Measurements from ENCODE around the gene AIRE.

Gene AIRE

GRCh38 chr21:44314561-44314960, 28.9 kb downstream of the AIRE start:
- DNase-seq (ENCODE audit: low spot score) = no peak
- TF ChIP-seq CTCF (IDR thresholded peaks at IDR 0.05; ENCODE audit: borderline replicate concordance, control extremely low read depth, extremely low read depth, insufficient read depth, missing control alignments) = no peak
- in situ Hi-C loops (cut with MboI; ENCODE audit: low sequenced_read_pairs, unreplicated experiment) = no loop called here

DNA sequence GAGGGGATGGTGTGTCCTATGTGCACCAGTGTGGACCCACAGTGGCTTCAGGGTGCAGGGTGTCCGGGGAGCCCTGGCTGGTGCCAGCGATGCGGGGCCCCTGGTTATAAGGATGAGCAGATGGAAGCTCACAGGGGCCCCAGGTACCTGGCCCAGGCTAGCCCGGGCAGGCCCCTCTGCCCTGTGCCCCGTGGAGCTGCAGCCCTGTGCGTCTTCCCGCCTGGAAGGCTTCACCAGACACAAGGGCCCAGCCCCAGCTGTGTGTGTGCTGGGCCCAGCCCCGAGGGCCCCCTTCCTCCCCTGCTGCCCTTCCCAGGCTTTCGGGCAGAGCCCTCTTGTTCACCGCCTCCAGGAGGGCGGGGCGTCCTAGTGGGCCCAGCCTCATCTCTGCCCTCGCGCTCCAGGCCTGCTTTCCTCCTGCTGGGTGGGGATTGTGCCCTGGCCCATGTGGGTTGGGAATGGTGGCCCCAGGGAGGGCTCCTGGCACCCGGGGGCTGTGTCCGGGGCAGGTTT, 30.1 kb downstream of the AIRE start:
- in situ Hi-C loops (cut with MboI; ENCODE audit: low sequenced_read_pairs, unreplicated experiment) = no loop called here
- no peak for DNase-seq (ENCODE audit: low spot score)
- no peak for TF ChIP-seq CTCF (IDR thresholded peaks at IDR 0.05; ENCODE audit: borderline replicate concordance, control extremely low read depth, extremely low read depth, insufficient read depth, missing control alignments)

- DNase-seq (ENCODE audit: low spot score) = no peak
- no peak for TF ChIP-seq CTCF (IDR thresholded peaks at IDR 0.05; ENCODE audit: borderline replicate concordance, control extremely low read depth, extremely low read depth, insufficient read depth, missing control alignments)
- in situ Hi-C loops (cut with MboI; ENCODE audit: low sequenced_read_pairs, unreplicated experiment) = no loop called here
These were observed 30.7 kb downstream of the AIRE start for GRCh38 chr21:44316277-44316900.

GRCh38 chr21:44317241-44317782, 31.6 kb downstream of the AIRE start:
- DNase-seq (ENCODE audit: low spot score) = no peak
- in situ Hi-C loops (cut with MboI; ENCODE audit: low sequenced_read_pairs, unreplicated experiment) = no loop called here
- no peak for TF ChIP-seq CTCF (IDR thresholded peaks at IDR 0.05; ENCODE audit: borderline replicate concordance, control extremely low read depth, extremely low read depth, insufficient read depth, missing control alignments)

- no peak for DNase-seq (ENCODE audit: low spot score)
- TF ChIP-seq CTCF (IDR thresholded peaks at IDR 0.05; ENCODE audit: borderline replicate concordance, control extremely low read depth, extremely low read depth, insufficient read depth, missing control alignments) = no peak
- in situ Hi-C loops (cut with MboI; ENCODE audit: low sequenced_read_pairs, unreplicated experiment) = no loop called here
These were observed 32.2 kb downstream of the AIRE start for GRCh38 chr21:44317871-44318270.

GRCh38 chr21:44318489-44319285, 33.0 kb downstream of the AIRE start:
- in situ Hi-C loops (cut with MboI; ENCODE audit: low sequenced_read_pairs, unreplicated experiment) = no loop called here
- DNase-seq (ENCODE audit: low spot score) = no peak
- TF ChIP-seq CTCF (IDR thresholded peaks at IDR 0.05; ENCODE audit: borderline replicate concordance, control extremely low read depth, extremely low read depth, insufficient read depth, missing control alignments) = no peak

All from GM13976 (cell line).